Bone marrow (tissue), 2 donors: ENCODE data around the gene GDPD5.

Experiments
- DNase-seq, 2 donors: peaks; one replicate each; lab custom pipeline; 2025; lab: John Stamatoyannopoulos, UW

GDPD5 gene

DNA sequence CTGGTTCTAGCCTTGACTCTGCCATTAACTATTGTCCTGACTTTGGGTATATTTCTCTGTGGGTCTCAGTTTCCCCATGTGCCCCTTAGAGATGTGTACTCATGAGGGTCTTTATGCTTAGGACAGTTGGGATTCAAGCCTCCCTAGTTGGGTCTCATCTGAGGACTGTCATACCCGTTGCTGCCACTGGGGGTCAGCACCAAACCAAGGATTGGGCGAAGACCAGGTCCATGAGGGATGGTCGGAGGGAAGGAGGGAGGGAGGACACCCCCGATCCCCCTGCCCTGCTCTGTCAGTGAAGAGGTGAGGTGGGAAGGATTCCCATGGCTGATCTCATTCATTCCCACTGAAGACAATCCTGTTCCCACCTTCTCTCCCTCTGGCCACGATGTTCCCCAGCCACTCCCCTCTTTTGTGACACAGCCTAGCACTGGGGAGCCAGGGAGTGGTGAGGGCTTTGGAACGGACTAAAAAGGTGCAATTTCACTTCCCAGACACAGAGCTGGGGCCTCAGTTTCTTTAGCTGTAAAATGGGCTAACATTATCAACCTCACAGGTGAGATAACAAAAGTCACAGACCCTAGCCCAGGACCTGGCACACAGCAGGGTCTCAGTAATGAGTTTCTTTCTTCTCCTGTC is 80.3 kb downstream of the GDPD5 start:
- peak; percentile 40 to 41 for DNase-seq

DNA sequence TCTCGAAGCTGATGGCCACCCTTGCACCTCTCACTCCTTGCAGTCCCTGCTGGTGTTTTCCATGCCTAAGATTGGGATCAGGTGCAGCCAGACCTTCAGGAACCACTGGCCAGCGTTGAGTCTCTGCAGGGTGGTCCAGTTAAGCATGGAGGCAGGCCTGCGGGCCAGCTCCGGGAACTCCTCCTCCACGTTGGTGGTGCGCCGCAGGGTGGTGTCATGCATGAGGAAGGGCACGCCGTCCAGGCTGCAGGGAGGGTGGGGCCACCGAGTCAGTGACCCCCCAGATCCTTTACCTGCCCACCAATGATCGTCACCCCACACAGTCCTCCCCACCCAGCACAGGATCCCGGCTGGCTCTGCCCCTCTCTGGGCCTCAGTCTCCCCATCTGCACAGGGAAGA is 82.7 kb downstream of the GDPD5 start:
- no peak for DNase-seq

DNA sequence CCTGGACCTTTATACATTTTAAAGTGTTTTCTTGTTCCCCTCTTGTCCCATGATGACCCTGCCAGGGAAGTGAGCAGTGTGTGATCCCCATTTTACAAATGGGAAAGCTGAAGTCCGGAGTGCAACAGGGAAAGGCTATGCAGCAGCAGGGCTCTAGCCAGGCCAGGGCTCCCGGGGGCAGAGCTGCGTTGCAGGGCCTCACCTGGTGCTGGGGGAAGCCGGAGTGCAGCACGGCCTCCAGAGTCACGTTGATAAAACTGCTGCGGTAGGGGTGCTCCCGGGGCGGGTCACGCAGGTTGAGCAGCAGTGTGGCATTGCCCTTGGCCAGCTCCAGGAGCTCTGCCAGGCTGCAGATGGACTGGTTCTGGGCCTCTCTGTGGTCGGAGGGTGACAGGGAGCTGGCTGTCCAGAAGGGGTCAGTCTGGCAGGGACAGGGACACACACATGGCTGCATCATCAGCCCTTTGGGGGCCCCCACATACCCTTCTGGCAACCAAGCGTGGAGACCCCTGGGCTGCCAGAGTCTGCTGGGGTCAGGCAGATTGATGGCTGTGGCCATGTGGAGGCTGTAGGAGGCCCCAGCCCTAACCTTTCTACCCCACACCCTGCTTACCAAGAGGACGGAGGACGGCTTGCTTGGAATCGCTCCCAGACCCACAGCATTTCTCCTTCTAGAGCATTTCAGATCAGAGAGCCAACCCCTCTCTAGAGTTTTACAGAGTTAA is 83.4 kb downstream of the GDPD5 start:
- DNase-seq, result no peak

- DNase-seq, result no peak
Measured at GRCh38 chr11:75441804-75442132, 84.0 kb downstream of the GDPD5 start.

DNA sequence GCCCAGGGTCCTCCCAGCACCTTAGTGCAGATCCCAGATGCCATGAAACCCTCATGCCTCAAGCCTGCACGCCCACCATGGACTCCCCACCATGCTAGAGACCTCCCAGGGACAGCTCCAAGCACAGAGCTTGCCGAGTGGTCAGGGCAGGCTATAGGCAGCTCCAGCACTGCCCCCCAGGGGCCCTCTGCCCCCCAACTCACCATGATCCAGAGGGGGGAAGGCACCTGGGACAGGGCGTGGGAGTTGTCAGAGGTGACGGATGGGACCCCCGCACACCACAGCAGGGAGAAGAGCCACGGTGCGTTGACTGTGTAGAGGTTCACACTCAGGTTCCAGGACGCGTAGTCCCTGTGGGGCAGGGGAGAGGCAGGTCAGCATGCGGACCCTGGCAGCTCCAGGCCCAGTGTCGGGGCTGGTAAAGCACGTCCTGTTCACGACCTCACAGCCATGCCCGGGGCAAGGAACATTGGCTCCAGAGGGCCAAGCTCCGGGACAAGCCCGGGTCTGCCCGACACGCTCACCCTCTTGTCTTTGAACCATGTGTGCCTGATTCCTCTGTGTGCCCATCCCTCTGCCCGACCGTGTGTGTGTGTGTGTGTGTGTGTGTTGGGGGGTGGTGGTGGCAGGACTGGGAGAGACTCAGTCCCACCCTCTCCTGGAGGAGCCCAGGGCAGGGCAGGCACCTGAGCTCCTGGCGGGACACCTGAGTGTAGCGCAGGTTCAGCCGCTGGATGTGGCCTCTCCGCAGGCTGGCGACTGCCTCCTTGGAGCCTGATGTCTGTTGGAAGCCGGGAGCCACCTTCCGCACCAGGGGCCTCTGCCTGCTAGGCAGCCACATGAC is 84.6 kb downstream of the GDPD5 start:
- DNase-seq, result no peak

GRCh38 chr11:75439495-75440120 is 86.1 kb downstream of the GDPD5 start:
- no peak for DNase-seq

DNA sequence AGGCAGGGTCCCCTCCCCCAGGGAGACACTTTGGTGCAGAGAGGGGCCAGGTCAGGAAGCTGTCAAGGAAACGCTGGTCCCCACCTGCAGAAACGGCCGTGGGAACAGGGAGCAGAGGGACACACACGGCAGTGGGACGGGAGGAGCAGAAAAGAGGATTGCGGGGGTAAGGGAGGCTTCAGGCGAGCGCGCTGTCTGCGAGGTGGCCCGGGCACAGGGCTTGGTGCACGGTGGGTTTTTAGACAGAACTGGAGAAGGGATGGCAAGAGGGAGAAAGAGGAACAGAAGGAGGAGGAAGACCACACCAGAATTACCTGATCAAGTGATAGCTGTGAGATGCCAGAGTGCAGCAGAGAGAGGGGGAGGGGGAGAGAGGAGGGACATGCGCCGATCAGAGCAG is 86.7 kb downstream of the GDPD5 start:
- DNase-seq, result no peak

DNA sequence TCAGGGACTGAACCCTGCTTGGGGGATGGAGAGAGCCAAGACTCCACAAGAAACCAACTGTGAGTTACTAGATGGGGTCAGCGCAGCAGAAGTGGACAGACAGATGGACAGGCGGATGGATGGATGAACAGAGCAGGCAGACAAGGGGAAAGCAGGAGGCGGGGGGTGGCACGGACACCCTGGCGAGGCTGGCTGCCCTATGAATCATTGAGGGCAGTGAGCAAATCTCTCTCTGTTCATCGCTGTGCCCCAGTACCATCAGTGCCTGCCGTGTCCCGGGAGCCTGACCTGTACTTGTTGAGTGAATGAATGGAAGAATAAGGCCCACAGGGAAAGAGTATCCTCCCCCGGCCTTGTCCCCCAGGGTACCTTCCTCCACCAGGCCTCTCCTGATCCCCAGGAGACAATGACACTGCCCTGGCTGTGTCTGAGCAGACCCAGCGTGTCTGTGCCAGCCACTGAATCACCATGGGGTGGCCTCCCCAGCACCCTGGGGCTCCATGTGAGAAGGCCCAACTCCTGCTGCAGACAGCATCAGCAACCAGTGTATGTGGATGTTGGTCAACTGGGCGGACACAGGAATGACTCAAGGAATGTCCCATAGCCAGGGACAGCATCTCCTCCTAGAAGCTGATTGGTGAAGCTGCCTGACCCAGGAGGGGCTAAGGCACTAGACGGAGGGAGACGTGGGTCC is 87.6 kb downstream of the GDPD5 start:
- no peak for DNase-seq

DNA sequence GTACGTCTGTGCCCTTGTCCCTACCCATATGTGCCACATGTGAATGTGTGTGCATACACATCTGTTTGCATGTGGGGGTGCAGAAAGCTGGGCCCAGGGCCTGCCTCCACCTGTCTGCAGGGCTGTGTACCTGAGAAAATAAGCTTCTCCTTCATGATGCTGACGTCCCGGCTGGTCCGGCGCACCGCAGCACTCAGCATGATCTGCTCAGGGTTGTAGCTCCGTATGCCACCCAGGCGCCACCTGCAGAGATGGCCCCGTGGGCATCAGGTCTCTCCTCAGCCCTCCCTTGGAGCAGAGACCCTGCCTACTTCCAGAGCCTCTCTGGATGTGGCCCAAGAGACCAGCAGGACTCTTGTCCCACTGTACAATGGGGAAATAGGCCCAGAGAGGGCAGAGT is 88.9 kb downstream of the GDPD5 start:
- no peak for DNase-seq

- DNase-seq, result no peak
Measured at GRCh38 chr11:75435571-75435925, 90.2 kb downstream of the GDPD5 start.

DNA sequence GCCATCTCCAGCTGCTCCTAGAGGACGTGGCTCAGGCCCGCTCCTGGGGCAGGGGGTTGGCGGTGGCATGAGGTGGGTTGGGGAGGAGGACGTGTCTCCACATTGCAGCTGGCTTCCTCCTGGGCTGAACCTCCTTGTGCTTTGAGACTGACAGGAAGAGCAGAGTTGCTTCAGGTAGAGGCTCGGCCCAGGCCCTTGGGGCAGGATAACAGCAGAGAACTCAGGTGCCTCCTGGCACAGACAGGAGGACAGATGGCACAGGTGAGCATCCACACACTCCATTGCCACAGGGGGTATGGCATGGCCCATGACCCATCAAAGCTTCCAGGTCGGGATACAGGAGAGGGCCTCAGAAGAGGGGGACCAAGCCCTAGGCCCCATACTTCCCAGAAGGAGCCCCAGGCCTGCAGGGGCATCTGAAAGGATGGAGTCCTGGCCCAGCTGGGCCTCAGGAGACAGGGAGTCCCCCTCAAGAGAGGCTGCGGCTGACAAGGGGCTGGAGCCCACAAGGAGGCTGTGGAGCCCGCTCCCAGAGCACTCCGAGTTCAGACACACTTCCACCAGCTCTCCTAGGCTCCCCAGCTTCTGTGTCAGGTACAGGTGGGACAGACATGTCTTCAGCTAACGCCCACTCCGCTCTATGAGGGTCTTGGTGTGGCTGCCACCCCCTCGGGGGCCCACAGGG is 90.7 kb downstream of the GDPD5 start:
- no peak for DNase-seq

GRCh38 chr11:75434051-75434450 is 91.7 kb downstream of the GDPD5 start:
- DNase-seq, result no peak

DNA sequence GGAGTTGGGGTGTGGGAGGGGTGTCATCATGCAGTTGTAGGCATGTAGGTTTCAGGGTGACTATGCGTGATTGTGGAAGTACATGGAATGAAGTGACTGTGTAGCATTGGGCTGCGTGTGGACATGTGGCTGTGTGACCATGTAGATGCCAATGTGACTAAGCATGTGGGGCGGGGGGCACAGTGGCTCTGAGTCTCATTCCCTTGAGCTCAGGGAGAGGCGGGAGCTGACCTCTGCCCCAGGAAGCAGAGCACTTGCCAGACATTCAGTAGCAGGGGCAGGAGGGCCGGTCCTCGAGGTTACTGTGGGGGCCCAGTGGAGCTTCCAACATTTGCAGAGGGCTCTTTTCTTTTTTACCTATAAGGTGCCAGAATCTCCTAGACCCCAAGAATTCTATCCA is 92.3 kb downstream of the GDPD5 start:
- DNase-seq, result no peak

- no peak for DNase-seq
Measured at GRCh38 chr11:75432911-75433321, 92.8 kb downstream of the GDPD5 start, which contains the start of gene KLHL35. Gene KLHL35, minus strand, starts transcription at chr11:75433203. Its CDS starts 2,574 bp downstream, at chr11:75430629.

- DNase-seq, result no peak
Measured at GRCh38 chr11:75431533-75432525, 93.9 kb downstream of the GDPD5 start.

DNA sequence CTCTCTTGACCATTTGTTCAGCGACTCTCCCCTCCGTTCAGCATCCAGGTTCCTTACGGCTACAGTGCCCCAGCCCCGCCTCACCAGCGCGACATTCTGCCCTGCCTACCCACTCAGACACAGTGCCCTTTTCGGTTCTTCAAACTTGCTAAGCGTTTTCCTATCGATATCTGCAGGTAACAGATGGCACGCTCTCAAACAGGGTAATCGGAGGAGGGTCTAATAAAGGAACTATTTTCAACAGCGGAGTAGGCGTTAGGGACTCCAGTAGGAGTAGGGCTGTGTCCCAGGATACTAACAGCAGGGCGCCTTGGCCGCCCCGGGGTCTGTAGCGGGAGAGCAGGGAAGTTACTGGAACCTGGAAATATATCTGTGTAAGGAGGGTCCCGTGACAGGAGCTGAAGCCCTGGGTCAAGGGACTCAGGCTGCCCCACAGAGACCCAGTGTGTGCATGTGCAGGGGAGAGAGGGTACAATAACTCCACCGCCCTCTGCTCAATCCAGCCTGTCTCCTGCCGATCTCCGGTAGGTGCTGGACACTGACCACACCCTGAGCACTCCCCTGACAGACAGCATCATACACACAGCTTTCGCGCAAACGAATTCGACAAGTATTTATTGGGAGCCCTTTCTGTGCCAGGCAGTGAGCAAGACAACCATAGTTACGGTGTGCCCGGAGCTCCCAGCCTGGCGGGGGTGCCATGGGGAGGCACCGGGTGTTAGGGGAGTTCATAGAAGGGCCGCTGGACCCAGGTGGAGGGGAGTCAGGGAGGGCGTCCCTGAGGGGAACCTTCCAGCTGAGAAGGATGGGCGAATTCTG is 94.8 kb downstream of the GDPD5 start:
- DNase-seq, result no peak

GRCh38 chr11:75429902-75430713 is 95.6 kb downstream of the GDPD5 start:
- DNase-seq, result peak in 1 of 2 donors; percentile 37

- no peak for DNase-seq
Measured at GRCh38 chr11:75429641-75429901, 96.2 kb downstream of the GDPD5 start.
